Testis (tissue), 2 donors: ENCODE measurements around the gene CERS5.

Source experiments
- CTCF ChIP-seq, 3 experiments: fragments of 450-650 bp in 2 of 3; fragments of 200-600 bp in 1 of 3; sonication (generic) in 1 of 3; IDR thresholded peaks; one replicate each; pipeline ENCODE4 v1.5.1; 2016 to 2019; ENCODE audit warnings: antibody characterized with exemption in 3 of 3, mild to moderate bottlenecking in 2 of 3, moderate library complexity in 1 of 3
- POLR2A ChIP-seq: fragments of 450-650 bp; IDR thresholded peaks from one replicate; pipeline ENCODE4 v1.6.1; 2017; ENCODE audit warnings: antibody characterized with exemption, mild to moderate bottlenecking, moderate library complexity

GRCh38 chr12:50102131-50102531, 65.0 kb downstream of the CERS5 start:
- TF ChIP-seq CTCF (IDR thresholded peaks at IDR 0.05), result no peak
- TF ChIP-seq POLR2A, result no peak
